A375 (cell line): ENCODE results near the gene RBM17. TPM values are rescaled to one million over a fixed set of nuclear protein-coding genes. Genes with fewer than 3 reads are reported as not detected.

ENCODE experiments used
- small RNA-seq: library from RNA; depleted of rRNA; stranded (forward); fragments of <200 nt; gene quantifications from one replicate; pipeline ENCODE3, GENCODE V24; 2014
- total RNA-seq: library from RNA; depleted of rRNA; stranded (reverse); fragments of >200 nt; shearing (Covaris generic); gene quantifications from 2 replicates; pipeline ENCODE4 v1.2.3, GENCODE V29; 2014; rRNA removed

Gene RBM17
- total RNA-seq, result 47.6 and 53.4 TPM in 2 replicates

GRCh38 chr10:6088721-6089333, at the start of gene RBM17:
TSS of gene RBM17 (plus strand) at chr10:6089034. CDS start at chr10:6097066, 8,032 bp downstream.

GRCh38 chr10:6062101-6062771, 26.6 kb upstream of the RBM17 start, which contains the start of gene IL2RA:
TSS of gene IL2RA (minus strand) at chr10:6062367. CDS start at chr10:6062151, 216 bp downstream.

Small RNAs within 50 kb of the gene (small RNA-seq; reads per million reads assigned to genes)
- not detected for gene MIR3155A

Other genes with a start within 250 kb of the RBM17 start
- gene ANKRD16, start 199.1 kb upstream of the RBM17 start, total RNA-seq, result 8.9 and 13.0 TPM in 2 replicates
- 38.3 and 42.5 TPM in 2 replicates for gene FBH1, start 198.8 kb upstream of the RBM17 start, total RNA-seq
- gene IL15RA, start 111.5 kb upstream of the RBM17 start, total RNA-seq, result 3.9 and 5.7 TPM in 2 replicates
- not detected in 2 replicates for gene IL2RA, start 26.7 kb upstream of the RBM17 start, total RNA-seq
- 22.5 and 23.0 TPM in 2 replicates for gene PFKFB3, start 113.9 kb downstream of the RBM17 start, total RNA-seq